IMR-90 (cell line): ENCODE data around the gene TICAM2.

ENCODE experiments used
- BHLHE40 ChIP-seq: fragments of 150-350 bp; IDR thresholded peaks from 2 replicates; pipeline ENCODE4 v1.6.1; 2016; ENCODE audit warnings: mild to moderate bottlenecking, low read depth, low read length
- CEBPB ChIP-seq: IDR thresholded peaks from 2 replicates; pipeline ENCODE4 v1.6.1; 2012; ENCODE audit warnings: low read depth, low read length, improper control_type of control experiment
- CHD1 ChIP-seq: IDR thresholded peaks from 2 replicates; pipeline ENCODE4 v1.6.1; 2012; ENCODE audit warnings: low read depth, low read length, improper control_type of control experiment
- CTCF ChIP-seq: conservative IDR thresholded peaks from 2 replicates; pipeline ENCODE4 v1.5.1; 2012; ENCODE audit warnings: mild to moderate bottlenecking, low read depth, low read length, improper control_type of control experiment
- ELK1 ChIP-seq: fragments of 150-350 bp; IDR thresholded peaks from 2 replicates; pipeline ENCODE4 v1.6.1; 2016; ENCODE audit warnings: low read depth, mild to moderate bottlenecking, low read length, moderate library complexity, borderline replicate concordance
- FOS ChIP-seq: fragments of 150-350 bp; IDR thresholded peaks from 2 replicates; pipeline ENCODE4 v1.6.1; 2016; ENCODE audit warnings: low read depth, low read length
- MAFK ChIP-seq: IDR thresholded peaks from 2 replicates; pipeline ENCODE4 v1.6.1; 2012; ENCODE audit warnings: low read depth, low read length, improper control_type of control experiment
- MAZ ChIP-seq: IDR thresholded peaks from 2 replicates; pipeline ENCODE4 v1.6.1; 2012; ENCODE audit warnings: low read depth, mild to moderate bottlenecking, low read length, improper control_type of control experiment, moderate library complexity, borderline replicate concordance
- MXI1 ChIP-seq: IDR thresholded peaks from 2 replicates; pipeline ENCODE4 v1.6.1; 2012; ENCODE audit warnings: low read depth, mild to moderate bottlenecking, low read length, moderate library complexity, borderline replicate concordance
- POLR2A ChIP-seq: IDR thresholded peaks from 2 replicates; pipeline ENCODE4 v1.6.1; 2012; ENCODE audit warnings: mild to moderate bottlenecking, low read depth, low read length
- RAD21 ChIP-seq: IDR thresholded peaks from 2 replicates; pipeline ENCODE4 v1.6.1; 2012; ENCODE audit warnings: low read length, improper control_type of control experiment
- RCOR1 ChIP-seq: IDR thresholded peaks from 2 replicates; pipeline ENCODE4 v1.6.1; 2012; ENCODE audit warnings: mild to moderate bottlenecking, low read length, improper control_type of control experiment; ENCODE audit not compliant: insufficient replicate concordance
- SMC3 ChIP-seq: fragments of 150-350 bp; IDR thresholded peaks from 2 replicates; pipeline ENCODE4 v1.6.1; 2016; ENCODE audit warnings: low read depth, mild to moderate bottlenecking, antibody characterized with exemption, low read length, moderate library complexity
- USF2 ChIP-seq: fragments of 150-350 bp; IDR thresholded peaks from 2 replicates; pipeline ENCODE4 v1.6.1; 2017; ENCODE audit warnings: mild to moderate bottlenecking, antibody characterized with exemption, low read length, low read depth

GRCh38 chr5:115649541-115649940 lies 47.3 kb upstream of the TICAM2 start:
- TF ChIP-seq CEBPB, result no peak
- no peak for TF ChIP-seq ELK1
- no peak for TF ChIP-seq CTCF
- TF ChIP-seq RAD21, result no peak
- TF ChIP-seq RCOR1, result no peak
- TF ChIP-seq MXI1, result no peak
- no peak for TF ChIP-seq POLR2A
- TF ChIP-seq USF2, result no peak
- no peak for TF ChIP-seq BHLHE40
- TF ChIP-seq CHD1, result no peak
- TF ChIP-seq MAFK, result no peak
- no peak for TF ChIP-seq SMC3
- no peak for TF ChIP-seq MAZ
- no peak for TF ChIP-seq FOS
